GM12891 (cell line): ENCODE measurements around the gene AP1G1.

ENCODE experiments used
- PAX5 ChIP-seq: IDR thresholded peaks from 2 replicates; pipeline ENCODE4 v1.6.1; 2011; ENCODE audit warnings: low read length, moderate library complexity, mild to moderate bottlenecking; ENCODE audit not compliant: insufficient read depth, severe bottlenecking
- POLR2A ChIP-seq: IDR thresholded peaks from 2 replicates; pipeline ENCODE4 v1.6.1; 2011; ENCODE audit warnings: low read depth, low read length, control low read depth
- POLR2AphosphoS5 ChIP-seq: IDR thresholded peaks from 2 replicates; pipeline ENCODE4 v1.6.1; 2011; ENCODE audit warnings: low read depth, low read length, control low read depth
- POU2F2 ChIP-seq: IDR thresholded peaks from 2 replicates; pipeline ENCODE4 v1.6.1; 2011; ENCODE audit warnings: low read depth, mild to moderate bottlenecking, control low read depth, low read length, moderate library complexity
- SPI1 ChIP-seq: IDR thresholded peaks from 2 replicates; pipeline ENCODE4 v1.6.1; 2011; ENCODE audit warnings: low read depth, low read length, control low read depth
- TAF1 ChIP-seq: IDR thresholded peaks from 2 replicates; pipeline ENCODE4 v1.6.1; 2011; ENCODE audit warnings: low read depth, low read length, control low read depth

GRCh38 chr16:71808593-71809459 is at the start of gene AP1G1:
- peak; percentile 91 for TF ChIP-seq POLR2AphosphoS5
- TF ChIP-seq POLR2A = peak; percentile 92
- TF ChIP-seq TAF1 = peak; percentile 99
- no peak for TF ChIP-seq PAX5
- peak; percentile 43; the same call in 1 of the 2 replicates for TF ChIP-seq SPI1
- TF ChIP-seq POU2F2 = peak; percentile 63
